Gastrocnemius medialis (tissue), 4 donors: Measurements from ENCODE around the gene SASH3. TPM values are rescaled to one million over a fixed set of nuclear protein-coding genes. Genes with fewer than 3 reads are reported as not detected.

Source experiments
- ATAC-seq, 2 donors: fragments of 150-250 bp; one replicate each; pipeline ENCODE4 v1.9.1; 2016
- DNase-seq, 2 donors: peaks; one replicate each; pipeline ENCODE4 v3.0.0-alpha.2; 2019
- H3K27ac ChIP-seq, 4 donors: fragments of 200-600 bp; sonication (generic); 1 replicate in 1 of 4; 2 replicates in 3 of 4; pipeline ENCODE4 v1.5.1; 2016 to 2018; ENCODE audit warnings: mild to moderate bottlenecking in 2 of 4, moderate library complexity in 1 of 4
- H3K27me3 ChIP-seq, 3 donors: fragments of 200-600 bp; sonication (generic) in 2 of 3; 1 replicate in 1 of 3; 2 replicates in 2 of 3; pipeline versions ENCODE4 v1.5.1 to v1.6.0; 2016 to 2019; ENCODE audit warnings: mild to moderate bottlenecking in 1 of 3, moderate library complexity in 1 of 3
- H3K36me3 ChIP-seq, 2 donors: fragments of 200-600 bp; sonication (generic) in 1 of 2; one replicate each; pipeline ENCODE4 v1.5.1; 2017 to 2018
- H3K4me1 ChIP-seq, 2 donors: fragments of 200-600 bp; sonication (generic) in 1 of 2; one replicate each; pipeline ENCODE4 v1.5.1; 2016 to 2017; ENCODE audit warnings: mild to moderate bottlenecking in 2 of 2
- H3K4me3 ChIP-seq, 4 donors: fragments of 200-600 bp; sonication (generic) in 3 of 4; 1 replicate in 1 of 4; 2 replicates in 3 of 4; pipeline ENCODE4 v1.5.1; 2016 to 2019; ENCODE audit warnings: mild to moderate bottlenecking in 2 of 4
- H3K9me3 ChIP-seq, 3 donors: fragments of 200-600 bp; sonication (generic) in 2 of 3; 1 replicate in 1 of 3; 2 replicates in 2 of 3; pipeline ENCODE4 v1.5.1; 2016 to 2019
- POLR2A ChIP-seq, 2 donors: fragments of 450-650 bp; IDR thresholded peaks; one replicate each; pipeline ENCODE4 v1.6.1; 2017; ENCODE audit warnings: antibody characterized with exemption in 2 of 2, mild to moderate bottlenecking in 2 of 2, moderate library complexity in 2 of 2
- in situ Hi-C, 4 donors: fragments of 200-750 bp; cut with MboI; loops; one replicate each; pipeline versions ENCODE4 v1.15.0 to v1.8.0; 2017; ENCODE audit warnings: low sequenced_read_pairs in 4 of 4
- intact Hi-C: fragments of 100-400 bp; cut with DNase I; formaldehyde crosslinking; loops from one replicate; pipeline ENCODE4 v1.15.1; 2023; ENCODE audit warnings: low total_unique reads
- total RNA-seq, 4 donors: library from RNA; depleted of rRNA; stranded (reverse); fragments of >200 nt; gene quantifications; one replicate each; pipeline versions ENCODE4 v1.1.0 to v1.2.3, GENCODE V29; 2016
- TF ChIP-seq, protein P1 (sequence below), 5 experiments: fragments of 450-650 bp in 3 of 5; fragments of 200-600 bp in 2 of 5; sonication (generic) in 2 of 5; IDR thresholded peaks in 4 of 5; conservative IDR thresholded peaks in 1 of 5; 1 replicate in 4 of 5; 2 replicates in 1 of 5; pipeline ENCODE4 v1.5.1; 2016 to 2019; ENCODE audit warnings: antibody characterized with exemption in 5 of 5, mild to moderate bottlenecking in 3 of 5, moderate library complexity in 3 of 5

SASH3 gene
- total RNA-seq, 4 donors from 2014 or later = 1.3 to 2.2 (median 1.7) TPM

DNA sequence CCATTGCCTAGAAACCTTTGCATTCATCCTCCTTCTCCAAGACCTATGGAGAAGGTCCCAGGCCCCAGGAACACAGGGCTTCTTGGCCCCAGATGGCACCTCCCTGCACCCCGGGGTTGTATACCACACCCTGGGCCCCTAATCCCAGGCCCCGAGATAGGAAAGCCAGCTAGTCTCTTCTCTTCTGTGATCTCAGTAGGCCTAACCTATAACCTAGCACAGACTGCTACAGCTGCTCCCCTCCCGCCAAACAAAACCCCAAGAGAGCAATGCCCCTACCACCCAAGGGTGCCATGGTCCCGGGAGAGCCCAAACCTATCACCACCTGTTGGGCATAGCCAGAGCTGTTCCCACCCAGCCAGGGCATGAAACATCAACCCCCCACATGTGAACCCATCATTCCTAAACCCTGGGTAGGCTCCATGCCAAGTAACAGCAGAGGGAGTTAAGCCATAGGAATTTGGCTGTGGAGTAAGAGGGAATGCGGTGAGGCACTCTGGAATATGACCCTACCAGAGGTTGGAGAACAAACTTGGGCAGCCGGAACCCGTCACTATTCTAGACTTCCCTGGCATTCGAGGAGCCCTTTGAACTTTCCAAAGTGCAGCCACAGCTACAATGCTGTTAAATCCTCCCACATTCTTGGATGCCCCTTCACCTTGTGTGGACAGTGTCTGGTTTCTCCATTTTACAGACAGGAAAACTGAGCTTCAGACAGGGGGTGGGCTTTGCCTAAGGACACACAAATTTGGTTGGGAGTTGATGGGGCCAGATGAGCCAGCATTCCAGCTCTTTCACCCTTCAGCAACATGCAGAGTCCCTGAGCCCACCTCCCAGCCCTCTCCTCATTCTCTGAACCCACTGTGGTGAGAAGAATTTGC is 10.9 kb upstream of the SASH3 start:
- Histone ChIP-seq H3K4me3 (no peak overlapping the region), H3K9me3 (no peaks in the 10 kb centered on the region), H3K27ac (no peak overlapping the region), H3K27me3 (no peaks in the 10 kb centered on the region), H3K36me3 (no peaks in the 10 kb centered on the region), H3K4me1 (no peaks in the 10 kb centered on the region)
- no peak for DNase-seq
- no peak for ATAC-seq
- in situ Hi-C loops = no loop called here
- no peak for TF ChIP-seq POLR2A (IDR thresholded peaks at IDR 0.05)
- TF ChIP-seq, protein P1, sequence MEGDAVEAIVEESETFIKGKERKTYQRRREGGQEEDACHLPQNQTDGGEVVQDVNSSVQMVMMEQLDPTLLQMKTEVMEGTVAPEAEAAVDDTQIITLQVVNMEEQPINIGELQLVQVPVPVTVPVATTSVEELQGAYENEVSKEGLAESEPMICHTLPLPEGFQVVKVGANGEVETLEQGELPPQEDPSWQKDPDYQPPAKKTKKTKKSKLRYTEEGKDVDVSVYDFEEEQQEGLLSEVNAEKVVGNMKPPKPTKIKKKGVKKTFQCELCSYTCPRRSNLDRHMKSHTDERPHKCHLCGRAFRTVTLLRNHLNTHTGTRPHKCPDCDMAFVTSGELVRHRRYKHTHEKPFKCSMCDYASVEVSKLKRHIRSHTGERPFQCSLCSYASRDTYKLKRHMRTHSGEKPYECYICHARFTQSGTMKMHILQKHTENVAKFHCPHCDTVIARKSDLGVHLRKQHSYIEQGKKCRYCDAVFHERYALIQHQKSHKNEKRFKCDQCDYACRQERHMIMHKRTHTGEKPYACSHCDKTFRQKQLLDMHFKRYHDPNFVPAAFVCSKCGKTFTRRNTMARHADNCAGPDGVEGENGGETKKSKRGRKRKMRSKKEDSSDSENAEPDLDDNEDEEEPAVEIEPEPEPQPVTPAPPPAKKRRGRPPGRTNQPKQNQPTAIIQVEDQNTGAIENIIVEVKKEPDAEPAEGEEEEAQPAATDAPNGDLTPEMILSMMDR (IDR thresholded peaks at IDR 0.05 in 4 of 5, conservative IDR thresholded peaks at IDR 0.05 in 1 of 5) = no peak
- intact Hi-C loops = no loop called here

DNA sequence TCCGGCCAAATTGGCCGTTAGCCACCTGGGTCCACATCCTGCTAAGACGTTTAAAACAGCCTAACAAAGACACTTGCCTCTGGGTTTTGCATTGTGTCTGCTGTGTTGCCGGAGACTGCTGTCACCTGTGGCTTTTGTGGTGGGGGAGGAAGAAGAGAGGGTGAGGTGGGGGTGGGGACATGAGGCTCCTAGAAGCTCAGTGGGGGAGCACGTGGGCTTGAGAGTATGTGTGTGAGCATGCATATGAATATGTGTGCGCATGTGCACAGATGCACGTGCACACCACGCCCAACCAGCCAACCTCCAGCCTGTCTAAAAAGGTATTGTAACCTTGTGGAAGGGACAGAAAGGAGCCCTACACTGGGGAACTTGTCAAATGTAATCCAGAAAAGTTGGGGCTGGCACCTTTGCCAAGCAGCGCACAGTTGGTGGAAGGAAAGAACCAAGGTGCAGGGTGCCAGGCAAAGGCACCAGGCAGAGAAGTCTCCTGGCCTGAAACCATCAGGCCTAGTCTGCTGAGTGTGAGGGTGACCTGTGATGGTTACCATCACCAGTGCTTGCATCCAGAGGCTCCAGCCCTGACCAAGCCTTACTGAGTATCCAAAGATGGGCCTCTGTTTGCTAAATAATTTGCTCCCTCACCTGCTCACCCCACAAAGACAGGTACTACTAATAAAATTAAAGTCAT is 10.1 kb upstream of the SASH3 start:
- Histone ChIP-seq H3K27ac (no peak overlapping the region), H3K4me1 (no peaks in the 10 kb centered on the region), H3K27me3 (no peaks in the 10 kb centered on the region), H3K4me3 (no peak overlapping the region), H3K36me3 (no peaks in the 10 kb centered on the region), H3K9me3 (no peaks in the 10 kb centered on the region)
- TF ChIP-seq POLR2A (IDR thresholded peaks at IDR 0.05) = no peak
- TF ChIP-seq, protein P1 (IDR thresholded peaks at IDR 0.05 in 4 of 5, conservative IDR thresholded peaks at IDR 0.05 in 1 of 5) = no peak
- in situ Hi-C loops = no loop called here
- no peak for ATAC-seq
- DNase-seq = no peak
- intact Hi-C loops = no loop called here

DNA sequence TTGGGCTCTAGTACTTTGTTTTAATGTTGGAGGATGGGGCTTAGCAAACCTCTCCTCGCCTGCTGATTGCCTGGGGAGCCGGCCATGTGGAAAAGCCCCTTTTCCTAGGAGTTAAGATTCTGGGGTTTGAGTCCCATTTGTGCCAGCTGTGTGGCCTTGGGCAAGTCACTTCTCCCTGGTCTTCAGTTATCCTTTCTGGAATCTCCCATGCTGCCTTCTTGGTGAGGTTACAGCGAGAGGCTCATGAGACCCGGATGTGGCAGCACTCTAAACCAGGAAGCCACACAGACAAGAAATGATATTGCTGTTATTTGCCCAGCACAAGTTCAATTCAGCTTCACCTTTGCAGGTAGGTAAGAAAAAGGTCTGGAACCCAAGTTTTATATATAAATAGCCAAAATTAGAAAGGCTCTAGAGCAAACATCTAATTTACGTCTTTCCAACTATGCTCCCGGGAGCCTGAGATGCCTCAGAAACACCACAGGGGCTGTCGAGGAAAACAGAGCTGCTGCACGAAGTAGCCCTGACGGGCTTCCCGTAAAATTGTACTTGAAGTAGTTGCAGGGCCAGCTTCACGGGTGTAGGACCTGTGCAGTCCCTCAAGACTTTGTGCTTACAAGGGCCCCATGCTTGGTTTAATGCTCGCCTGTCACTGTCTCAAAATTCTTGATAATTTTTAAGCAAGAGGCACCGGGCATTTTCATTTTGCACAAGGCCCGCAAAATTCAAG is 8.3 kb upstream of the SASH3 start:
- H3K4me1 ChIP-seq = no peaks in the 10 kb centered on the region

DNA sequence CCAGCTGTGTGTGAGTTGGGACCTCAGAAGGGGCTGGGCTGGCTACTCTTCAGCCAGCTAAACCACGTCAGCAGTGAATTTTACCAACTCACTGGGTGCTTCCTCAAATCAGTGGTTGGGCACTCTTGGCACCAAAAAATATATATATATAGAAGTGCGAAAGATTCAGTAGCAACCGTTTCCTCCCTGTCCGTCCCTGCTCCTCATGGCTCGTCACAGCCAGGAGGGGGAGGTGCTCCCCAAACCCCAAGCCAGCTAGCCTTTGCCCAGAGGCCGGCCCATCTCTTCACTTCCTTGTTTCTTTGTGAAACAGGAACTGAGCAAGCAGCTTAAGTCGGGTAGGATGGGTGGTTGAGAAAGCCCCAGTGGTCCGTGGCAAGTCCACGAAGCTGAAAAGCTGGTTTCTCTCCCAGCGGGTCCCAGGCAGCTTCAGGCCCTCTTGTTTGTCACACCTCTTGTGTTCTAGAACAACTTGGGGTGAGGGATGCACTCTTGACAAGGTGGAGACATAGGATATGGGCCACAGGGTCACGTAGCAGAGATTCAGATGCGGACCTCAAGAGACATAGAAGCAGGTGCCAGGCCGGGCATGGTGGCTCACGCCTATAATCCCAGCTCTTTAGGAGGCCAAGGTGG is 6.8 kb upstream of the SASH3 start:
- in situ Hi-C loops = no loop called here
- no peaks in the 10 kb centered on the region for H3K36me3 ChIP-seq
- no peak for ATAC-seq

More for the DNA sequence above, 8.3 kb upstream of the SASH3 start:
- Histone ChIP-seq H3K27me3 (no peaks in the 10 kb centered on the region), H3K4me3 (no peak overlapping the region), H3K9me3 (no peaks in the 10 kb centered on the region), H3K36me3 (no peaks in the 10 kb centered on the region), H3K27ac (no peak overlapping the region)
- in situ Hi-C loops (no loop called here), intact Hi-C loops (no loop called here)
- TF ChIP-seq POLR2A (IDR thresholded peaks at IDR 0.05) = no peak
- TF ChIP-seq, protein P1 (IDR thresholded peaks at IDR 0.05 in 4 of 5, conservative IDR thresholded peaks at IDR 0.05 in 1 of 5) = no peak
- no peak for ATAC-seq
- no peak for DNase-seq

More for the DNA sequence above, 6.8 kb upstream of the SASH3 start:
- TF ChIP-seq, protein P1 (IDR thresholded peaks at IDR 0.05 in 4 of 5, conservative IDR thresholded peaks at IDR 0.05 in 1 of 5) = no peak
- no peak for TF ChIP-seq POLR2A (IDR thresholded peaks at IDR 0.05)
- Histone ChIP-seq H3K4me1 (no peaks in the 10 kb centered on the region), H3K9me3 (no peaks in the 10 kb centered on the region), H3K27ac (no peak overlapping the region), H3K27me3 (no peaks in the 10 kb centered on the region), H3K4me3 (no peak overlapping the region)
- DNase-seq = peak; percentile 26 to 44
- intact Hi-C loops = no loop called here
